H9 (cell line): Measurements from ENCODE around the gene AMN. TPM values are rescaled to one million over a fixed set of nuclear protein-coding genes. Genes with fewer than 3 reads are reported as not detected.

Experiments used
- DNase-seq: peaks from one replicate; pipeline ENCODE4 v3.0.0-alpha.2; 2017
- H2AFZ ChIP-seq: one replicate; pipeline ENCODE4 v1.6.1; 2013; ENCODE audit warnings: mild to moderate bottlenecking, low read length, control low read depth, moderate library complexity
- H2AK5ac ChIP-seq: 2 replicates; pipeline ENCODE4 v1.6.1; 2013; ENCODE audit warnings: low read length, control low read depth, mixed read lengths; ENCODE audit not compliant: insufficient read length
- H2BK120ac ChIP-seq: one replicate; pipeline ENCODE4 v1.6.1; 2013; ENCODE audit warnings: low read depth, mild to moderate bottlenecking, low read length, control low read depth, inconsistent platforms; ENCODE audit not compliant: poor library complexity, severe bottlenecking
- H2BK12ac ChIP-seq: 2 replicates; pipeline ENCODE4 v1.6.1; 2013; ENCODE audit warnings: low read length, control low read depth, mixed read lengths, low read depth; ENCODE audit not compliant: insufficient read length
- H2BK15ac ChIP-seq: 2 replicates; pipeline ENCODE4 v1.6.1; 2013; ENCODE audit warnings: low read depth, low read length, control low read depth
- H2BK20ac ChIP-seq: one replicate; pipeline ENCODE4 v1.6.1; 2013; ENCODE audit warnings: low read depth, mild to moderate bottlenecking, low read length, control low read depth, inconsistent platforms; ENCODE audit not compliant: poor library complexity, severe bottlenecking
- H2BK5ac ChIP-seq: 2 replicates; pipeline ENCODE4 v1.6.1; 2013; ENCODE audit warnings: low read length, control low read depth, mixed read lengths; ENCODE audit not compliant: insufficient read length
- H3K14ac ChIP-seq: 2 replicates; pipeline ENCODE4 v1.6.1; 2013; ENCODE audit warnings: low read length, control low read depth; ENCODE audit not compliant: insufficient read depth
- H3K18ac ChIP-seq: 2 replicates; pipeline ENCODE4 v1.6.1; 2013; ENCODE audit warnings: low read depth, mild to moderate bottlenecking, mixed read lengths, low read length, control low read depth; ENCODE audit not compliant: insufficient read length
- H3K23ac ChIP-seq: 2 replicates; pipeline ENCODE4 v1.6.1; 2013; ENCODE audit warnings: low read length, control low read depth, mixed read lengths, low read depth; ENCODE audit not compliant: insufficient read length
- H3K23me2 ChIP-seq: 2 replicates; pipeline ENCODE4 v1.6.1; 2013; ENCODE audit warnings: low read depth, mild to moderate bottlenecking, mixed read lengths, low read length, control low read depth; ENCODE audit not compliant: insufficient read length, poor library complexity, severe bottlenecking
- H3K27ac ChIP-seq: 2 replicates; pipeline ENCODE4 v1.5.1; 2013; ENCODE audit warnings: low read length, control low read depth, mixed read lengths, low read depth; ENCODE audit not compliant: insufficient read length
- H3K27me3 ChIP-seq: 2 replicates; pipeline ENCODE4 v1.6.1; 2013; ENCODE audit warnings: low read length, control low read depth, inconsistent platforms; ENCODE audit not compliant: insufficient read depth
- H3K4ac ChIP-seq: 2 replicates; pipeline ENCODE4 v1.6.1; 2013; ENCODE audit warnings: low read depth, mild to moderate bottlenecking, control low read depth, inconsistent platforms, low read length, moderate library complexity
- H3K4me1 ChIP-seq: 2 replicates; pipeline ENCODE4 v1.6.1; 2013; ENCODE audit warnings: low read length, control low read depth, inconsistent platforms; ENCODE audit not compliant: insufficient read depth
- H3K4me2 ChIP-seq: 2 replicates; pipeline ENCODE4 v1.6.1; 2013; ENCODE audit warnings: low read length, control low read depth, mixed read lengths; ENCODE audit not compliant: insufficient read length, insufficient read depth
- H3K56ac ChIP-seq: 2 replicates; pipeline ENCODE4 v1.6.1; 2013; ENCODE audit warnings: low read depth, mild to moderate bottlenecking, mixed read lengths, low read length, control low read depth; ENCODE audit not compliant: insufficient read length
- H3K79me1 ChIP-seq: 2 replicates; pipeline ENCODE4 v1.6.1; 2013; ENCODE audit warnings: low read depth, mild to moderate bottlenecking, moderate library complexity, low read length, control low read depth, inconsistent platforms; ENCODE audit not compliant: insufficient read depth, poor library complexity, severe bottlenecking
- H3K79me2 ChIP-seq: 2 replicates; pipeline ENCODE4 v1.6.1; 2013; ENCODE audit warnings: low read length, control low read depth, inconsistent platforms; ENCODE audit not compliant: insufficient read depth
- H3K9ac ChIP-seq: 2 replicates; pipeline ENCODE4 v1.6.1; 2013; ENCODE audit warnings: low read length, control low read depth, mixed read lengths; ENCODE audit not compliant: insufficient read length; ENCODE audit errors: extremely low read depth
- H3K9me3 ChIP-seq: one replicate; pipeline ENCODE4 v1.6.1; 2013; ENCODE audit warnings: low read depth, low read length, inconsistent platforms; ENCODE audit not compliant: control insufficient read depth
- H3T11ph ChIP-seq: one replicate; pipeline ENCODE4 v1.6.1; 2013; ENCODE audit warnings: mild to moderate bottlenecking, low read length, control low read depth, inconsistent platforms
- H4K20me1 ChIP-seq: one replicate; pipeline ENCODE4 v1.6.1; 2013; ENCODE audit not compliant: control insufficient read depth, insufficient read length, insufficient read depth
- H4K5ac ChIP-seq: 2 replicates; pipeline ENCODE4 v1.6.1; 2013; ENCODE audit warnings: low read depth, mild to moderate bottlenecking, mixed read lengths, low read length, control low read depth; ENCODE audit not compliant: insufficient read length
- H4K8ac ChIP-seq: replicated peaks from 2 replicates; pipeline ENCODE4 v1.6.1; 2013; ENCODE audit warnings: low read length, control low read depth, mixed read lengths, low read depth; ENCODE audit not compliant: insufficient read length
- H4K91ac ChIP-seq: 2 replicates; pipeline ENCODE4 v1.6.1; 2013; ENCODE audit warnings: low read depth, mild to moderate bottlenecking, moderate library complexity, mixed read lengths, low read length, control low read depth; ENCODE audit not compliant: insufficient read length
- H3K27ac Mint-ChIP-seq, 3 experiments: 2 replicates in 2 of 3; 3 replicates in 1 of 3; pipeline ENCODE4 v1.8.0; 2020 to 2021; ENCODE audit warnings: mixed read lengths in 3 of 3, mild to moderate bottlenecking in 1 of 3, moderate library complexity in 1 of 3
- H3K27me3 Mint-ChIP-seq: 2 replicates; pipeline ENCODE4 v1.8.0; 2021; ENCODE audit warnings: low read depth, mild to moderate bottlenecking, moderate library complexity, mixed read lengths
- H3K36me3 Mint-ChIP-seq, 3 experiments: 2 replicates in 2 of 3; 3 replicates in 1 of 3; pipeline ENCODE4 v1.8.0; 2020 to 2021; ENCODE audit warnings: low read depth in 3 of 3, mixed read lengths in 3 of 3; ENCODE audit not compliant: insufficient read depth in 1 of 3
- H3K4me1 Mint-ChIP-seq, 2 experiments: 2 replicates each; pipeline ENCODE4 v1.8.0; 2020; ENCODE audit warnings: mixed read lengths in 2 of 2
- H3K4me3 Mint-ChIP-seq, 2 experiments: 2 replicates in 1 of 2; 3 replicates in 1 of 2; pipeline ENCODE4 v1.8.0; 2020 to 2021; ENCODE audit warnings: mild to moderate bottlenecking in 2 of 2, mixed read lengths in 2 of 2, moderate library complexity in 1 of 2
- H3K9me3 Mint-ChIP-seq, 2 experiments: 2 replicates in 1 of 2; 3 replicates in 1 of 2; pipeline ENCODE4 v1.8.0; 2020; ENCODE audit warnings: mild to moderate bottlenecking in 2 of 2, mixed read lengths in 2 of 2, moderate library complexity in 1 of 2
- CTCF ChIP-seq: fragments of 200-600 bp; sonication (generic); conservative IDR thresholded peaks from 3 replicates; pipeline ENCODE4 v1.8.0; 2021; ENCODE audit warnings: antibody characterized with exemption, mild to moderate bottlenecking
- WGBS: extraction: QIAGEN DNeasy Blood & Tissue Kit; methylation state at CpG from one replicate; pipeline ENCODE4 v1.1.7; 2013; ENCODE audit warnings: missing lambda C conversion rate, low lambda C conversion rate, mixed read lengths; ENCODE audit not compliant: insufficient read length; ENCODE audit errors: extremely low coverage; 5-methylcytosine and 5-hydroxymethylcytosine counted together
- total RNA-seq: library from RNA; stranded (reverse); gene quantifications from 2 replicates; pipeline ENCODE4 v1.2.1, GENCODE V29; 2021

The AMN gene
- total RNA-seq, 1 experiment from 2014 or later: 1.9 TPM

- no peak overlapping the region for H4K5ac ChIP-seq
- no peak overlapping the region for H3K14ac ChIP-seq
- Mint-ChIP-seq H3K4me1 (no peaks in the 10 kb centered on the region; a peak in 1 of 4 replicates), H3K27ac (no peak overlapping the region), H3K27me3 (no peaks in the 10 kb centered on the region), H3K36me3 (peaks cover 18 to 26% (median 23%) of the 10 kb centered on the region in 3 experiments), H3K9me3 (peaks cover 15 to 16% of the 10 kb centered on the region in 2 experiments), H3K4me3 (no peak overlapping the region; a peak in 1 of 5 replicates)
- H3K4me1 ChIP-seq: no peaks in the 10 kb centered on the region
- TF ChIP-seq CTCF: no peak
- H2BK5ac ChIP-seq: no peak overlapping the region
- H3K79me2 ChIP-seq: no peaks in the 10 kb centered on the region
- no peak overlapping the region for H2BK15ac ChIP-seq
- DNase-seq: no peak
- no peak overlapping the region for H2BK12ac ChIP-seq
- no peaks in the 10 kb centered on the region for H3K27me3 ChIP-seq
- no peak overlapping the region for H3K23ac ChIP-seq
- no peak overlapping the region for H3K9ac ChIP-seq
- H3K56ac ChIP-seq: no peak overlapping the region
- H4K8ac ChIP-seq: no peak overlapping the region
- H3K4ac ChIP-seq: no peak overlapping the region
- no peak overlapping the region for H2BK120ac ChIP-seq
- H3K27ac ChIP-seq: no peak overlapping the region
- H3K23me2 ChIP-seq: no peaks in the 10 kb centered on the region
- H4K91ac ChIP-seq: no peak overlapping the region
- H2AFZ ChIP-seq: no peak overlapping the region
- no CpG with 5 or more reads among the region's 21 CpGs for WGBS
- H3K9me3 ChIP-seq: no peaks in the 10 kb centered on the region
- H2BK20ac ChIP-seq: no peak overlapping the region
- no peaks in the 10 kb centered on the region for H3K79me1 ChIP-seq
- H3K18ac ChIP-seq: no peak overlapping the region
- no peaks in the 10 kb centered on the region for H4K20me1 ChIP-seq
- no peak overlapping the region for H3K4me2 ChIP-seq
- no peak overlapping the region for H2AK5ac ChIP-seq
- H3T11ph ChIP-seq: no peak overlapping the region
These were observed 12.0 kb upstream of the AMN start for GRCh38 chr14:102910442-102910841.
